Measurements from ENCODE around the gene INO80.
A peak's percentile ranks its signal among the peaks of the same experiment; 100 is the strongest.

The INO80 gene

GRCh38 chr15:40952901-40953712, 163.0 kb downstream of the INO80 start, which contains the start of gene CHAC1:
TSS of gene CHAC1 (plus strand) at chr15:40953471. CDS start at chr15:40953584, 113 bp downstream.
- TF ChIP-seq CTCF (conservative IDR thresholded peaks at IDR 0.05; ENCODE audit: low read depth, low read length): no peak

GRCh38 chr15:40952301-40952900, 163.7 kb downstream of the INO80 start:
- no peak for DNase-seq (ENCODE audit: low read depth)
- no peak for TF ChIP-seq CTCF (conservative IDR thresholded peaks at IDR 0.05; ENCODE audit: low read depth, low read length)
- peak overlapping the region; percentile 88 for H3K4me3 ChIP-seq (ENCODE audit: low read depth, low read length)

More at GRCh38 chr15:40952901-40953712, 163.0 kb downstream of the INO80 start, which contains the start of gene CHAC1:
- peak; percentile 97 for DNase-seq (ENCODE audit: low read depth)
- peak within 1 kb of the TSS; percentile 88 for H3K4me3 ChIP-seq (ENCODE audit: low read depth, low read length)

GRCh38 chr15:40951764-40952163, 164.3 kb downstream of the INO80 start:
- TF ChIP-seq CTCF (conservative IDR thresholded peaks at IDR 0.05; ENCODE audit: low read depth, low read length): no peak
- no peak for DNase-seq (ENCODE audit: low read depth)
- H3K4me3 ChIP-seq (ENCODE audit: low read depth, low read length): no peak overlapping the region

GRCh38 chr15:40949756-40950207, 166.3 kb downstream of the INO80 start:
- TF ChIP-seq CTCF (conservative IDR thresholded peaks at IDR 0.05; ENCODE audit: low read depth, low read length): no peak
- no peak overlapping the region for H3K4me3 ChIP-seq (ENCODE audit: low read depth, low read length)
- no peak for DNase-seq (ENCODE audit: low read depth)

GRCh38 chr15:40948706-40949473, 167.2 kb downstream of the INO80 start:
- no peak overlapping the region for H3K4me3 ChIP-seq (ENCODE audit: low read depth, low read length)
- no peak for TF ChIP-seq CTCF (conservative IDR thresholded peaks at IDR 0.05; ENCODE audit: low read depth, low read length)
- DNase-seq (ENCODE audit: low read depth): no peak

GRCh38 chr15:40944510-40945296, 171.4 kb downstream of the INO80 start:
- no peak for TF ChIP-seq CTCF (conservative IDR thresholded peaks at IDR 0.05; ENCODE audit: low read depth, low read length)
- H3K4me3 ChIP-seq (ENCODE audit: low read depth, low read length): no peak overlapping the region
- no peak for DNase-seq (ENCODE audit: low read depth)

All from choroid plexus epithelial cell (primary cell).